ENCODE measurements around the gene SULT2B1.

The SULT2B1 gene

GRCh38 chr19:48637449-48637947, 85.5 kb downstream of the SULT2B1 start:
- peak; percentile 100 for DNase-seq

GRCh38 chr19:48637948-48638830, 86.2 kb downstream of the SULT2B1 start:
- DNase-seq = peak; percentile 87 to 92

- no peak for DNase-seq
These were observed 86.9 kb downstream of the SULT2B1 start for GRCh38 chr19:48638831-48639381.

- DNase-seq = no peak
These were observed 87.8 kb downstream of the SULT2B1 start for GRCh38 chr19:48639483-48640375.

- DNase-seq = no peak
These were observed 89.9 kb downstream of the SULT2B1 start for GRCh38 chr19:48641850-48642249.

GRCh38 chr19:48642862-48643261, 90.9 kb downstream of the SULT2B1 start:
- DNase-seq = no peak

GRCh38 chr19:48644355-48644754, 92.4 kb downstream of the SULT2B1 start:
- DNase-seq = no peak

GRCh38 chr19:48644839-48645619, 93.1 kb downstream of the SULT2B1 start:
- peak; percentile 82 to 89 for DNase-seq

- DNase-seq = peak in 1 of 2 experiments; percentile 72
These were observed 93.6 kb downstream of the SULT2B1 start for GRCh38 chr19:48645620-48646000.

- DNase-seq = peak; percentile 95 to 96
These were observed 94.2 kb downstream of the SULT2B1 start, which contains the start of gene CA11 for GRCh38 chr19:48646001-48646721. Gene CA11 (minus strand): TSS chr19:48646187. CDS start chr19:48645632, 555 bp downstream.

- no peak for DNase-seq
These were observed 94.8 kb downstream of the SULT2B1 start for GRCh38 chr19:48646722-48647216.

GRCh38 chr19:48648134-48648533, 96.2 kb downstream of the SULT2B1 start:
- DNase-seq = peak; percentile 15 to 56

Measured in NCI-H524 (cell line).